ENCODE measurements around the gene GRID2IP.

GRCh38 chr7:6507906-6508305 lies 43.4 kb downstream of the GRID2IP start:
- TF ChIP-seq, protein P1, sequence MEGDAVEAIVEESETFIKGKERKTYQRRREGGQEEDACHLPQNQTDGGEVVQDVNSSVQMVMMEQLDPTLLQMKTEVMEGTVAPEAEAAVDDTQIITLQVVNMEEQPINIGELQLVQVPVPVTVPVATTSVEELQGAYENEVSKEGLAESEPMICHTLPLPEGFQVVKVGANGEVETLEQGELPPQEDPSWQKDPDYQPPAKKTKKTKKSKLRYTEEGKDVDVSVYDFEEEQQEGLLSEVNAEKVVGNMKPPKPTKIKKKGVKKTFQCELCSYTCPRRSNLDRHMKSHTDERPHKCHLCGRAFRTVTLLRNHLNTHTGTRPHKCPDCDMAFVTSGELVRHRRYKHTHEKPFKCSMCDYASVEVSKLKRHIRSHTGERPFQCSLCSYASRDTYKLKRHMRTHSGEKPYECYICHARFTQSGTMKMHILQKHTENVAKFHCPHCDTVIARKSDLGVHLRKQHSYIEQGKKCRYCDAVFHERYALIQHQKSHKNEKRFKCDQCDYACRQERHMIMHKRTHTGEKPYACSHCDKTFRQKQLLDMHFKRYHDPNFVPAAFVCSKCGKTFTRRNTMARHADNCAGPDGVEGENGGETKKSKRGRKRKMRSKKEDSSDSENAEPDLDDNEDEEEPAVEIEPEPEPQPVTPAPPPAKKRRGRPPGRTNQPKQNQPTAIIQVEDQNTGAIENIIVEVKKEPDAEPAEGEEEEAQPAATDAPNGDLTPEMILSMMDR (IDR thresholded peaks at IDR 0.05) = no peak
- TF ChIP-seq EZH2 (IDR thresholded peaks at IDR 0.05) (no peak), EZH2phosphoT487 (IDR thresholded peaks at IDR 0.05) (no peak)
